ENCODE results near the gene ASS1. TPM values are rescaled to one million over a fixed set of nuclear protein-coding genes. Genes with fewer than 3 reads are reported as not detected.

The ASS1 gene
- total and polyA plus RNA-seq, 2 of the 13 experiments (the other 11 are each of a cell fraction or from before 2014, with no cell fraction given), result 77.6 to 122 TPM

- ChIA-PET CTCF (ENCODE audit: low intra/inter-chr PET ratio, low total read pairs) (no interaction called here), POLR2A (no interaction called here)
- FAIRE-seq (no peak), ATAC-seq (no peak), DNase-seq (ENCODE audit: low spot score) (no peak)
- Histone ChIP-seq H3K27me3 (ENCODE audit: control insufficient read depth in 1 of 2, insufficient read depth in 2 of 2, low read length in 2 of 2) (peaks cover 2 to 23% of the 10 kb centered on the region in 2 experiments; a peak in 3 of 5 replicates), H3K36me3 (replicated peaks in 1 of 2; ENCODE audit: control insufficient read depth in 1 of 2, insufficient read depth in 2 of 2, low read length in 2 of 2) (no peaks in the 10 kb centered on the region), H3K27ac (ENCODE audit: extremely low read length, insufficient read depth, low read length) (no peak overlapping the region), H3K9ac (ENCODE audit: insufficient read depth, low read depth, low read length) (no peak overlapping the region), H3K4me1 (ENCODE audit: insufficient read depth, low read length) (no peaks in the 10 kb centered on the region), H2AFZ (ENCODE audit: low read length) (no peak overlapping the region), H3K79me2 (ENCODE audit: insufficient read depth, low read length) (no peaks in the 10 kb centered on the region), H3K9me3 (ENCODE audit: low read length) (no peaks in the 10 kb centered on the region), H3K4me2 (ENCODE audit: low read depth, low read length) (no peak overlapping the region), H4K20me1 (ENCODE audit: insufficient read depth, low read length) (no peaks in the 10 kb centered on the region), H3K4me3 (replicated peaks in 1 of 3; ENCODE audit: insufficient read depth in 1 of 3, low read depth in 2 of 3, low read length in 3 of 3) (no peak overlapping the region)
- intact Hi-C loops (cut with micrococcal nuclease; ENCODE audit: unreplicated experiment), result no loop called here
- no TSS peak for BruUV-seq (replicated peaks)
- TF ChIP-seq ZNF510 (CRISPR knock-in tag; IDR thresholded peaks at IDR 0.05; ENCODE audit: low read depth) (no peak), KLF16 (CRISPR knock-in tag; IDR thresholded peaks at IDR 0.05) (no peak), ZNF3 (CRISPR knock-in tag; IDR thresholded peaks at IDR 0.05) (no peak), ZNF607 (CRISPR knock-in tag; IDR thresholded peaks at IDR 0.05; ENCODE audit: borderline replicate concordance) (no peak), ZNF687 (CRISPR knock-in tag; IDR thresholded peaks at IDR 0.05) (no peak), KDM3A (CRISPR knock-in tag; IDR thresholded peaks at IDR 0.05; ENCODE audit: low read depth) (no peak), ZNF335 (CRISPR knock-in tag; IDR thresholded peaks at IDR 0.05) (no peak), ZNF468 (CRISPR knock-in tag; IDR thresholded peaks at IDR 0.05) (no peak), ZNF496 (CRISPR knock-in tag; IDR thresholded peaks at IDR 0.05; ENCODE audit: insufficient replicate concordance) (no peak), NCOA1 (CRISPR knock-in tag; IDR thresholded peaks at IDR 0.05) (no peak), IRF1 (CRISPR knock-in tag; IDR thresholded peaks at IDR 0.05; ENCODE audit: low read depth) (no peak), MZF1 (CRISPR knock-in tag; IDR thresholded peaks at IDR 0.05; ENCODE audit: borderline replicate concordance) (no peak)
- TF ChIP-seq, protein P1, sequence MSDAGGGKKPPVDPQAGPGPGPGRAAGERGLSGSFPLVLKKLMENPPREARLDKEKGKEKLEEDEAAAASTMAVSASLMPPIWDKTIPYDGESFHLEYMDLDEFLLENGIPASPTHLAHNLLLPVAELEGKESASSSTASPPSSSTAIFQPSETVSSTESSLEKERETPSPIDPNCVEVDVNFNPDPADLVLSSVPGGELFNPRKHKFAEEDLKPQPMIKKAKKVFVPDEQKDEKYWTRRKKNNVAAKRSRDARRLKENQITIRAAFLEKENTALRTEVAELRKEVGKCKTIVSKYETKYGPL (CRISPR knock-in tag; IDR thresholded peaks at IDR 0.05), result no peak
- TF ChIP-seq, protein P2, sequence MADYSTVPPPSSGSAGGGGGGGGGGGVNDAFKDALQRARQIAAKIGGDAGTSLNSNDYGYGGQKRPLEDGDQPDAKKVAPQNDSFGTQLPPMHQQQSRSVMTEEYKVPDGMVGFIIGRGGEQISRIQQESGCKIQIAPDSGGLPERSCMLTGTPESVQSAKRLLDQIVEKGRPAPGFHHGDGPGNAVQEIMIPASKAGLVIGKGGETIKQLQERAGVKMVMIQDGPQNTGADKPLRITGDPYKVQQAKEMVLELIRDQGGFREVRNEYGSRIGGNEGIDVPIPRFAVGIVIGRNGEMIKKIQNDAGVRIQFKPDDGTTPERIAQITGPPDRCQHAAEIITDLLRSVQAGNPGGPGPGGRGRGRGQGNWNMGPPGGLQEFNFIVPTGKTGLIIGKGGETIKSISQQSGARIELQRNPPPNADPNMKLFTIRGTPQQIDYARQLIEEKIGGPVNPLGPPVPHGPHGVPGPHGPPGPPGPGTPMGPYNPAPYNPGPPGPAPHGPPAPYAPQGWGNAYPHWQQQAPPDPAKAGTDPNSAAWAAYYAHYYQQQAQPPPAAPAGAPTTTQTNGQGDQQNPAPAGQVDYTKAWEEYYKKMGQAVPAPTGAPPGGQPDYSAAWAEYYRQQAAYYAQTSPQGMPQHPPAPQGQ (CRISPR knock-in tag; IDR thresholded peaks at IDR 0.05; ENCODE audit: borderline replicate concordance), result no peak
- WGBS (ENCODE audit: low lambda C conversion rate), result 40% methylated on average over 8 of the region's 8 CpGs
- in situ Hi-C loops (cut with HindIII; ENCODE audit: extremely low pct_ligation_motif_present, low pct_unique_long_range_greater_than_20kb), result no loop called here
Observed at GRCh38 chr9:130399768-130400167, 45.0 kb upstream of the ASS1 start.

Measured in HepG2 (cell line).